Stimulated activated naive CD8-positive, alpha-beta T cell treated with anti-CD3 and anti-CD28 coated beads, Interleukin-15, Interleukin-2, amounts not matched to agents 100 U/mL and 50 U/mL, for 24 hours (primary cell): Measurements from ENCODE around the gene SFSWAP.
"Not testable (repeated sequence)": the region's sequence is repeated elsewhere in the genome, so short reads cannot be mapped to it uniquely, and the experiment has no call there.

Experiments used
- ATAC-seq: fragments of 150-1000 bp; cut with Tn5 transposase; one replicate; pipeline ENCODE4 v1.10.0; 2021
- DNase-seq: peaks from one replicate; pipeline ENCODE4 v3.0.0; 2021

Gene SFSWAP

GRCh38 chr12:131789638-131790037, 78.7 kb downstream of the SFSWAP start:
- ATAC-seq: no peak

DNA sequence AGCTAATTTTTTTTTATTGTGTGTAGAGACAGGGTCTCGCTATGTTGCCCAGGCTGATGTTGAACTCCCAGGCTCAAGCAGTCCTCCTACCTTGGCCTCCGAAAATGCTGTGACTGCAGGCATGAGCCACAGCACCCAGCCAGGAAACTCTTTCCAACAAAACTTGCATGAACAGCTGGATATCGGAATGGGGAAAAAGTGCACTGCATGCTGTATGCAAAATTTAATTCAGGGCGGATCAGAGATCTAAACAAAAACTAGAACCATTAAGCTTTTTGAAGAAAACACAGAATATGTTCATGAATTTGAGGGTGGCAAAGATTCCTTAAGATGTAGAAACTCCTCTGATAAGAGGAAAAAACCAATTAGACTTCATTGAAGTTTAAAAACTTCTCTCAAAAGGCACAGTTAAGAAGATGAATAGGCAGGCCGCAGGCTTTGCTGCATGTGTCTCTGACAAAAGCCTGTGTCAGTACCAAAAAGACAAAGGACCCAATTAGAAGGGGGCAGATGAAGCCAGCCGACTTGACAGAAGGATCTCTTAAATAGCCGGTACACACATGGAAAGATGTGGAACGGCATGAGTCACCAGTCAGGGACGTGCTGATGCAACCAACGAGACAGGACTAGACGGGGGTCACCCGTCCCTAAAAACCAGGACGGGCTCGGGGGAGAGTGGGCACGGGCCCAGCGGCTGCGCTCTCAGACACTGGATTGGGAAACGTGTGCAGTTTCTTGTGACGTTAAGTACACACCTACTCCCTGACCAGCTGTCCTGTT, 82.5 kb downstream of the SFSWAP start:
- ATAC-seq (no peak), DNase-seq (no peak)

More at GRCh38 chr12:131789638-131790037, 78.7 kb downstream of the SFSWAP start:
- DNase-seq: no peak

- DNase-seq (no peak), ATAC-seq (no peak)
These were observed 83.2 kb downstream of the SFSWAP start for GRCh38 chr12:131794061-131794460.

DNA sequence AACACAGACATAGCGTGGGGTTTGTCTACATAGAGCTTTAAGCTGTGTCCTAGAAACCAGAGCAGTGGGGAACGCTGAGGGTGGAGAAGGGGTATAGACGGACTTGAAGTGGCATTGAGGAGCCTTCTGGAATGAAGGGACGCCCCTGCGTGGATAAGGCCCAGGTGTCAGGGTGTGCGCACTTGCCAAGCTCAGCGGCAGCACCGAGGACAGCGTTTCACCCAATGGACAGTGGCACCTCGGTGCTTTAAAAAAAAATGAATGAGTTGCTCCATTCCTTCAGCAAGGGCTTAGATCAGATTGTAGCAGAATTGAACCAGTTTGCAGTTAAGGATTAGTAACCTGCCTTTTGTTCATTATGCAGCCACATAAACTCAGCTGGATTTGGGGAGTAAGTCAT, 83.7 kb downstream of the SFSWAP start:
- DNase-seq: no peak
- ATAC-seq: no peak

DNA sequence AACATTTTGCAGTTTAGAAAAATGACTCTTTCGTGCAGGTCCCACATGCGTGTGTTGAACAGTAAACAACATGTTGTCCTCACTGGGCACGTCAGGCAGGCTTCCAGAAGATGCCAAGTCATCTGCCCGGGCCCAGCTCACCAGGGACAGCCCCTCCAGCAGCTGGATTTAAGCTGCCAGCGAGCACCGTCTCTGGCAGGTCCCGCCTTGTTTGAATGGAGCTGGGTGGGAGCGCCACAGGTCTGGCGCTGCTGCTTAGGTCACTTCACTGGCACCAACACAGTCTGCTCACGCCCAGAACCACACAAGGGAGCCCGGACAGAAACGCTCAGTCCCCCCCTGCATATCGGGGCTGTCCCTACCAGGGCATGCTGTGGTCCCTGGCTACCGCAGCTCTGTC, 84.2 kb downstream of the SFSWAP start:
- DNase-seq: no peak
- ATAC-seq: no peak

GRCh38 chr12:131795690-131796410, 85.0 kb downstream of the SFSWAP start:
- no peak for ATAC-seq
- no peak for DNase-seq

- DNase-seq: no peak
- ATAC-seq: no peak
These were observed 85.5 kb downstream of the SFSWAP start for GRCh38 chr12:131796411-131796736.

DNA sequence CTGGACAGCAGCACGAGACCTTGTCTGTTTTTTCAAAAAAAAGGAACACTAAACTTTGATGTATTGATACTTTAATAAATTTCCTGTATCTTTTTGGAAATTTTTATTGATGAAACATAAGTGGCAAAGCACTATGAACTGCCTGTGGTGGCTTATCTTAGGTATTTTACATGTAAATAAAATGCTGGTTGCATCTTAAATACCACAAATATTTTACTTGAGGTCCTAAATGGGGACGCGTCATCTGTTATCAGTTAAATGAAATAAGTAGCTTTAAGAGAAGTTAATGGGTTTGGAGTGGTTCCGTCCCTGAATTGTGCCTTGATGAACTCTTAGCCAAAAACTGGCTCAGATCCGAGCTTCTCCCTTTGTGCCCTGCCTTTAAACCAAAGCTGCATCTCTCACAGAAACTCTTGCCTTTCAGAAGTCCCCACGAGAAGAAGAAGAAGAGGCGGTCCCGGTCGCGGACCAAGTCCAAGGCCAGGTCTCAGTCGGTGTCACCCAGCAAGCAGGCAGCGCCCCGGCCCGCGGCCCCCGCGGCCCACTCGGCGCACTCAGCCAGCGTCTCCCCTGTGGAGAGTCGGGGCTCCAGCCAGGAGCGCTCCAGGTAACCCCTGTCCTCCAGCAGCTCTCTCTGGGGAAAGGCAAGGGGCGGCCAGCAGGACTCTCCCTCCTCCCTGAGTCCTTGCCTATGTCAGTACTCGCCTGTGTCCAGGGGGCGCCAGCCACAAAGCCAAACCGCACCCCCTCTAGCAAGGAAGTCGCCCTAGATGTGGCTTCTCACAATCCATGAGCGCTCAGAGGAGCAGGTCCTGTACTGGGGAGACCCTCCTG, 86.1 kb downstream of the SFSWAP start:
- ATAC-seq: peak; percentile 15

DNA sequence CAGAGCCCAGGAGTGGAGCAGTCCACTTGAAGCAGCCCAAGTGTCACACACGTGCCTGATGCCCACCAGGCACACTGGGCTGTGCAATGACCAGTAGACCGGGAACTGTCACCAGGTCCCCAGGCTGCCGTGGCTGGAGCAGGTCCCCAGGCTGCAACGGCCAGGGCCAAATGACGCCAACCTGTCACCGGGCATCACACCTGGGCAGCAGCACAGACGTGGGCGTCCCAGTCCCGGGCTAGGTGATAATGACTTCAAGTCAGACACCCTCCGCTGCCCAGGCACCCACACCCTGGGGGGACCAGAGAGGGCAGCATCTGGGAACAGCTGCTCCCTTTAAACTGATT, 86.7 kb downstream of the SFSWAP start:
- DNase-seq (no peak), ATAC-seq (no peak)

More for the DNA sequence above, 86.1 kb downstream of the SFSWAP start:
- DNase-seq: no peak

DNA sequence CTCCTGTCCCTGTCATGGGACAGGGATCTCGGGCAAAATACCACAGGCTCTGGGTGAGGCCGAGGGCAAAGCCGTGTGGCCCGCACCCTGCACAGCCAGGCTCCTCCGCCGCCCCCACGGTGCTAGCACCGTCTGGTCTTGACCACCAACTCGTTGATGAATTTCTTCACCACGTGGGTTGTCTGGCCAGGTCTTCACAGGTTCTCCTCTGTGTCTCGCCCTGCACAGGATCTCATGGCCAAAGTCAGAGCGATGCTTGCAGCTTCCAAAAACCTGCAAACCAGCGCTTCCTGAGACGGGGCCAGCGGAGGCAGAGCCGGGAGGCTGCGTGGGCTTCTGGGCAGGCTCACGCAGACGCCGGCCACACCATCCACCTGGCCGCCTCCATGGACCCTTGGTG, 88.3 kb downstream of the SFSWAP start:
- no peak for ATAC-seq
- no peak for DNase-seq

DNA sequence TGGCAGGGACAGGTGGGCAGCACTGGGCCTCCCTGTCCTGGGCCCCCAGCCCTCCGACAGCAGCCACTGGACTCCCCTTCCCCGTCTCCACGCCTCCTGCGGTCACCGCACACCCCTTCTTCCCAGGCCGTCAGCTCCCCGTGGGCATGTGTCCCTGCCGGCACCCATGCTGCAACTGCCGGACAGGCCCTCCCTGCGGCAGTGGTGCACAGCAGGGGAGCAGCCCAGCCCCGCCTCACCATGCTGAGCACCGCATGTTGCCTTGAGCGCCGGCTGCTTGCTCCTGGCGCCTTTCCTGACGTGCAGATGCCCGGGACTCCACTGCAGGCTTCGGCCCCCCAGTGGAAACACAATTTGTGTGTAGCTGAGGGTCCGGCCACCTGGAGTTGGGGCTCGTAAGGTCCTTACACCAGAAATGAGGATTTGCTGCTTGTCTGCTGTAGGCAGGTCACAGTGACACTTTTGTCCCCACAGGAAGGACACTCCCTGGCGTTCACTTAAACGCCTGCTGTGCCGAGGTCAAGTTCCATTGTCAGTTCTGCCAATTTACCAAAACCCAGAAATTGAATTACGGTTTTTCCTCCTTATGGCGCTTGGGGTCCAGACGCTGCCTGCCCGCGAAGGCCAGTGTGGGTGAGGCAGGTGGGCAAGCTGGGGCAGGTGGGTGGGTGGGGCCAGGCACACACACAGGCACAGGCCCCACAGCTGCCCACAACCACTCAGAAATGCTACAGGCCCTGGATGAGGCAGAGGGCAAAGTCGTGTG, 89.1 kb downstream of the SFSWAP start:
- ATAC-seq: no peak

DNA sequence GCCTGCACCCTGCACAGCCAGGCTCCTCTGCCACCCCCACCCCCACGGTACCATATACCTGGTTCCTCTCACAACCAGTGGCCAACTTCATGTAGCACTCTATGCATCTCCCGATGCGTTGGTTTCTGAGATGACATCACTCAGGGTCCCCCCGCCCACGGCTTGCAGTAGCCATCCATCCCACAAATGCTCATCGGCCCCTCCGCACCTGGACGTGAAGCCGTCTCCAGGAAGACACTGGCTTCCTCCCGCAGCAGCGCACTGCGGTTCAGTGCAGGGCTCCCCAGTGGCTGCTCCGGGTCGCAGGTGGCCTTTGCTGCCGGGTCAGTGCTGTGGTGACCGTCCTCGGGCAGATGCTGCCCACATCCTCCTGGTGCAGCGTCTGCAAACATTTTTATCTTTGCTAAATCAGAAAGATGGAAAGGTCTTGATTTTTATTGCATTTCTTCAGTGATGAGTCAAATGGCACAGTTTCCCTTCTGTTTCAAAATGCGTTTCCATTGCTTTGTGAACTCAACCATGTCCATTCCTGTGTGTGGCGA, 89.8 kb downstream of the SFSWAP start:
- DNase-seq: no peak
- no peak for ATAC-seq

More for the DNA sequence above, 89.1 kb downstream of the SFSWAP start:
- DNase-seq: no peak

DNA sequence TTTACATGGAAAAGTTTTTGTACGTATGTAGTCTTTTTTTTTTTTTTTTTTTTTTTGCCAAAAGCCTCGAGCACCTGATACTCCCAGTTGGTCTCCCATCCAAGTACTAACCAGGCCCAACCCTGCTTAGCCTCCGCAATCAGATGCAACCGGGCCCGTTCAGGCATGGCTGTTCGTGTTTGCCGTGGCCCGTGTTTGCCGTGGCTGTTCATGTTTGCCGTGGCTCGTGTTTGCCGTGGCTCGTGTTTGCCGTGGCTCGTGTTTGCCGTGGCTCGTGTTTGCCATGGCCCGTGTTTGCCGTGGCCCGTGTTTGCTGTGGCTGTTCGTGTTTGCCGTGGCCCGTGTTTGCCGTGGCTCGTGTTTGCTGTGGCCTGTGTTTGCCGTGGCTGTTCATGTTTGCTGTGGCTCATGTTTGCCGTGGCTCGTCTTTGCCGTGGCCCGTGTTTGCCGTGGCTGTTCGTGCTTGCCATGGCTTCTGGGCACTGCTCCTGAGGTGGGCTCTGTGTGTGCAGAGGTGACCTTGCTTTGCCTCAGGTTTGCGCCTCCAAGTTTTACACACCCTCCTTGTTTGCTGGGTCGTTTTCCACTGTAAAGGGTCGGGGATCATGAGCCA, 90.5 kb downstream of the SFSWAP start:
- no peak for DNase-seq
- ATAC-seq: no peak

DNA sequence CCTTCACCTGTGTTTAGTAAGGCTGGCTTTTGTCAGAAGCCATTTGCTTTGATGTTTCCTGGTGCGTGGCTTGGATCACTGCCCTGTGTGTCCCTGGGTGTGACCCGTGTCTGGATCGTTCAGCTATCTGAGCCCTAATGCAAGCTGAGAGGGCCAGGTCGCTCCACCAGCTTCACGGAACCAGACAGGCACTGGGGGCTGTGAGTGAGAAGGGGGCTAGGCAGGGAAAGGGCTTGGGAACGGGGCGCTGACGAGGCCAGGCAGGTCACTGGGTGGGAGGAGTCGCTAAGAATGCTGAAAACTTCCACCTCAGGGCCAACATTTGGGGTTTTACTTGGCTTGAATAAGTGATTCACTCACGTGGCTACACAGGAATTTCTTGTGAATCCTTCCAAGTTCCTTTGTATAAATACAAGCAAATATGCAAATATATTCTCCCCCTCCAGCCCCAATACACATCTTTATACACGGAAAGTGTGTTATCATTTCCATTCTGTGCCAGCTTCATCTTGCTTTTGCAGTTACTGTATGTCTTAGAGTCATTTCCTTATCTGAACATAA, 93.2 kb downstream of the SFSWAP start:
- ATAC-seq (no peak), DNase-seq (no peak)

DNA sequence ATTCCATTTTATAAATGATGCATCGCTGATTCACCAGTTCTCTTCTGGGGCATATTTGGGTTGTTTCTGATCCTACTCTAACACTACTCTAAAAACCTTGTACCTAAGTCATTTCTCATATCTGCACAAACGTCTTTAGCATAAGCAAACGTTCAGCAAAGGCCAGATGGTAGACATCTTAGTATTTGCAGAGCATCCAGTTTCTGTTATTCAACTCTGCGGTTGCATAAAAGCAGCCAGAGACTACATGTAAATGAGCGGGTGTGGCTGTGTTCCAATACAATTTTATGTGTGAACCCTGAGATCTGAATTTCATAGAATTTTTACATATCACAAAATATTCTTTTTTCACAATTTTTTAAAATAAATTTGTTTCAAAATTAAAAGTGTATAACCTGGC, 94.5 kb downstream of the SFSWAP start:
- no peak for DNase-seq
- ATAC-seq: no peak

GRCh38 chr12:131806674-131807073, 95.8 kb downstream of the SFSWAP start:
- DNase-seq (no peak), ATAC-seq (no peak)

DNA sequence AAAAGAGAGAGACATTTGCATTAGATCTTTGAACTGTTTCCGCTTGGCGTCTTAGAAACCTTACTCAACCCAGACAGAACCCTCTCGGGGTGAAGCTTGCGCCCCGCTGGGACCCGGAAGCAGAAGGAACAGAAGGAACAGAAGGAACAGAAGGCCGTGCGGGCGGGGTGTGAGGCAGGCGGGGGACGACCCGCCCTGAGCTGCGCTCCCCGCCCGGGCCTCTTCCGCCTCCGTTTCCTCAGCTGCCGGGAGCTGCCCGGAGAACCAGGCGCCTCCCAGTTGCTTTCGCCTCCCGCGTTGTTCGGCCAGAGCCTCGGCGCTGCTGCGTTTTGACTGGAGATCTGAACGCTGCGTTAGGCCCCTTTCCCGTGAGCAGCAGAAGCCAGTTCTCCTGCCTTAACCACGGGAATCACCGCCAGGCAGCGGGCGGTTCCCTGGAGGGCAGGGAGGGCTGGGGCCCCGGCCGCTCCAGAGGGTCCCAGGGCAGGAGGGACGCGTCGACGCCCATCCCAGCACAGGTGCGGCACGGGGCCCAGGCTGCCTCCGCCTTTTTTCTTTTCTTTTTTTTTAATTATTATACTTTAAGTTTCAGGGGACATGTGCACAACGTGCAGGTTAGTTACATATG, 98.0 kb downstream of the SFSWAP start:
- DNase-seq (peak; percentile 32), ATAC-seq (peak; percentile 55)

DNA sequence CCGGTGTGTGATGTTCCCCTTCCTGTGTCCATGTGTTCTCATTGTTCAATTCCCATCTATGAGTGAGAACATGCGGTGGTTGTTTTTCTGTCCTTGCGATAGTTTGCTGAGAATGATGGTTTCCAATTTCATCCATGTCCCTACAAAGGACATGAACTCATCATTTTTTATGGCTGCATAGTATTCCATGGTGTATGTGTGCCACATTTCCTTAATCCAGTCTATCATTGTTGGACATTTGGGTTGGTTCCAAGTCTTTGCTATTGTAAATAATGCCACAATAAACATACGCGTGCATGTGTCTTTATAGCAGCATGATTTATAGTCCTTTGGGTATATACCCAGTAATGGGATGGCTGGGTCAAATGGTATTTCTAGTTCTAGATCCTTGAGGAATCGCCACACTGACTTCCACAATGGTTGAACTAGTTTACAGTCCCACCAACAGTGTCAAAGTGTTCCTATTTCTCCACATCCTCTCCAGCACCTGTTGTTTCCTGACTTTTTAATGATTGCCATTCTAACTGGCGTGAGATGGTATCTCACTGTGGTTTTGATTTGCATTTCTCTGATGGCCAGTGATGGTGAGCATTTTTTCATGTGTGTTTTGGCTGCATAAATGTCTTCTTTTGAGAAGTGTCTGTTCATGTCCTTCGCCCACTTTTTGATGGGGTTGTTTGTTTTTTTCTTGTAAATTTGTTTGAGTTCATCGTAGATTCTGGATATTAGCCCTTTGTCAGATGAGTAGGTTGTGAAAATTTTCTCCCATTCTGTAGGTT, 98.8 kb downstream of the SFSWAP start:
- ATAC-seq, DNase-seq: not testable (repeated sequence)

DNA sequence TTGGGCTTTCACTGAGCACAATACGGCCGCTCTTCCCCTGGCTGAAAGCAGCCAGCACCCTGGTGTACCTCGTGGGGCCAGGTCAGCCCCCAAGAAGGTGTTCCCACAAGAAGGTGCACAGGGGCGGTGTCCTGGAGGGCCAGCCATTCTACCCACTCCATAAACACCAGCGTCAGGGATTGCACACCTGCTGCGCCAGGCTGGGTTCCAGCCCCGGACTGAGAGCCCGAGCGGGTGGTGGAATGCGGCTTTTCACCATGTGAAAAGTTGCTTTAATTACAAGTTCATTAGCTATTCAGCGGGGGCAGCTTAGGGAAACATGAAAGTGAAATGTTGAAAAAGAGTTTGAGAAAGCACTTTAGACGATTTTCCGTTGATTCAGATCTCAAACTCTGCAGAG, 99.8 kb downstream of the SFSWAP start:
- DNase-seq (no peak), ATAC-seq (no peak)

DNA sequence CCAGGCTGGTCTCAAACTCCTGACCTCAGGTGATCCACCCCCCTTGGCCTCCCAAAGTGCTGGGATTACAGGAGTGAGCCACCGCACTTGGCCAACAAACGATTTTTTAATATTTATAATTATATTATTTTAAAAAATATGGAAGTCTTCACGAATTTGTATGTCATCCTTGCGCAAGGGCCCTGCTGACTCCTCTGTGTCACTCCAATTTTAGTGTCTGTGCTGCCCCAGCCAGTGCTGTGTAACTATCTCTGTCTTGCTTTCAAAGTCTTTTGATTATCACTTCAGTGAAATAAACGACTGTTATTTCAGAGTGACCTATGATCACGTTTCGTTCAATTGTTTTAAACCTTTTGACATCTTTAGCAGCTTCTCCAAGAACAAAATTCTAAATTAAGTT, 104.2 kb downstream of the SFSWAP start:
- ATAC-seq (no peak), DNase-seq (no peak)
